GM13976 (cell line): ENCODE results near the gene GRK3.
"Not testable (repeated sequence)": the region's sequence is repeated elsewhere in the genome, so short reads cannot be mapped to it uniquely, and the experiment has no call there.

Experiments
- DNase-seq: peaks from one replicate; pipeline ENCODE4 v3.0.0; 2012; ENCODE audit warnings: low spot score
- CTCF ChIP-seq: IDR thresholded peaks from 2 replicates; pipeline ENCODE4 v1.5.1; 2012; ENCODE audit warnings: borderline replicate concordance, mild to moderate bottlenecking; ENCODE audit not compliant: insufficient read depth; ENCODE audit errors: extremely low read depth, missing control alignments, control extremely low read depth
- in situ Hi-C: fragments of 300-500 bp; cut with MboI; formaldehyde crosslinking; loops from one replicate; pipeline ENCODE4 v1.12.0; 2022; ENCODE audit warnings: low sequenced_read_pairs, mixed read lengths, inconsistent platforms; ENCODE audit not compliant: unreplicated experiment

The GRK3 gene

GRCh38 chr22:25564320-25564978 is at the start of gene GRK3:
Gene GRK3 (plus strand): TSS chr22:25564675. CDS start chr22:25565041, 366 bp downstream.
- DNase-seq: peak; percentile 79
- in situ Hi-C loops: no loop called here
- no peak for TF ChIP-seq CTCF

- in situ Hi-C loops: no loop called here
- DNase-seq: no peak
Measured at GRCh38 chr22:25518000-25518663, 46.3 kb upstream of the GRK3 start.

GRCh38 chr22:25525376-25525775 is 39.1 kb upstream of the GRK3 start:
- in situ Hi-C loops: no loop called here
- DNase-seq: no peak
- no peak for TF ChIP-seq CTCF

More at GRCh38 chr22:25518000-25518663, 46.3 kb upstream of the GRK3 start:
- TF ChIP-seq CTCF: no peak

- DNase-seq, in situ Hi-C loops: not testable (repeated sequence)
Measured at GRCh38 chr22:25525804-25526584, 38.5 kb upstream of the GRK3 start.

- in situ Hi-C loops, DNase-seq: not testable (repeated sequence)
Measured at GRCh38 chr22:25527016-25527415, 37.5 kb upstream of the GRK3 start.

- DNase-seq, in situ Hi-C loops: not testable (repeated sequence)
Measured at GRCh38 chr22:25528068-25528467, 36.4 kb upstream of the GRK3 start.

GRCh38 chr22:25529059-25529458 is 35.4 kb upstream of the GRK3 start:
- in situ Hi-C loops, DNase-seq: not testable (repeated sequence)

- in situ Hi-C loops: not testable (repeated sequence)
Measured at GRCh38 chr22:25529541-25530137, 34.8 kb upstream of the GRK3 start.

GRCh38 chr22:25531677-25532076 is 32.8 kb upstream of the GRK3 start:
- DNase-seq, in situ Hi-C loops: not testable (repeated sequence)

More at GRCh38 chr22:25529541-25530137, 34.8 kb upstream of the GRK3 start:
- DNase-seq: not testable (repeated sequence)

GRCh38 chr22:25534724-25535123 is 29.8 kb upstream of the GRK3 start:
- TF ChIP-seq CTCF: no peak
- in situ Hi-C loops: no loop called here
- no peak for DNase-seq
